Pancreas (tissue), 10 donors: Measurements from ENCODE around the gene MAD1L1. TPM values are rescaled to one million over a fixed set of nuclear protein-coding genes. Genes with fewer than 3 reads are reported as not detected.

Experiments used
- ATAC-seq, 4 donors: fragments of 200-7000 bp; cut with Tn5 transposase; one replicate each; pipeline versions ENCODE4 v1.8.0 to v1.9.1; 2020; ENCODE audit warnings: mild to moderate bottlenecking in 4 of 4, moderate library complexity in 4 of 4
- DNase-seq, 6 donors: peaks; one replicate each; pipeline ENCODE4 v3.0.0-alpha.2; 2020
- FAIRE-seq: peaks from 2 replicates; lab custom pipeline; 2012; peaks lifted over from hg19 to GRCh38; lab: Jason Lieb, UNC
- H3K27ac ChIP-seq, 4 donors: fragments of 200-600 bp; sonication (generic); 1 replicate in 3 of 4; 2 replicates in 1 of 4; pipeline versions ENCODE4 v1.5.0 to v1.8.0; 2020
- H3K27me3 ChIP-seq, 4 donors: fragments of 200-600 bp; one replicate each; pipeline ENCODE4 v1.8.0; 2021
- H3K36me3 ChIP-seq, 3 donors: fragments of 200-600 bp; sonication (generic) in 1 of 3; one replicate each; pipeline versions ENCODE4 v1.5.0 to v1.8.0; 2020 to 2021
- H3K4me1 ChIP-seq, 3 donors: fragments of 200-600 bp; one replicate each; pipeline ENCODE4 v1.8.0; 2021
- H3K4me3 ChIP-seq, 4 donors: fragments of 200-600 bp; sonication (generic) in 2 of 4; one replicate each; pipeline versions ENCODE4 v1.5.0 to v1.8.0; 2020 to 2021
- H3K9me3 ChIP-seq, 4 donors: fragments of 200-600 bp; one replicate each; pipeline ENCODE4 v1.8.0; 2021
- CTCF ChIP-seq, 4 donors: fragments of 200-600 bp; sonication (generic) in 3 of 4; IDR thresholded peaks; one replicate each; pipeline versions ENCODE4 v1.5.0 to v1.8.0; 2021; ENCODE audit warnings: antibody characterized with exemption in 4 of 4
- WGBS, 2 donors: extraction: QIAGEN DNeasy Blood & Tissue Kit; methylation state at CpG; one replicate each; pipeline ENCODE4 v1.1.7; 2013; 5-methylcytosine and 5-hydroxymethylcytosine counted together
- intact Hi-C, 3 donors: fragments of 100-400 bp; cut with DNase I; formaldehyde crosslinking; loops; one replicate each; pipeline versions ENCODE4 v1.11.1 to v1.14.2; 2022
- polyA plus RNA-seq, 2 donors: library from polyadenylated mRNA; stranded (reverse); fragments of 200-250 nt; gene quantifications; one replicate each; pipeline ENCODE4 v1.2.3, GENCODE V29; 2013
- total RNA-seq, 6 donors: library from RNA; stranded (reverse); fragmentation: NEBNext Ultra II Directional in 4 of 6; extraction: Animal tissue kit (Norgen Biotek cat#: 25700) in 4 of 6; gene quantifications; one replicate each; pipeline versions ENCODE4 v1.2.1 to v1.2.4, GENCODE V29; 2021 to 2023
- donor health status: healthy with polysubstance abuse.
- donor health status: DM: no; HTN: no; CAD: no; lungs with moderate emphysema.
- donor health status: DM: no; HTN: no; CAD: no.
- donor health status: control.
- donor health status: control.
- donor health status: Bipolar disorder and iron deficiency.
- donor health status: DM: yes; HTN: yes; CAD: no.
- donor health status: DM: no; HTN: no; CAD: no.
- donor health status: DM: no; HTN: no; CAD: no.
- donor health status: DM: yes; HTN: yes; CAD: no.

Gene MAD1L1
- total and polyA plus RNA-seq, 8 donors: 9.8 to 28.2 (median 11.9) TPM

- 88 to 93% methylated on average over 11 of the region's 11 CpGs for WGBS, 2 donors
- FAIRE-seq (no peak), DNase-seq (no peak), ATAC-seq (no peak)
- H3K27me3 ChIP-seq: no peaks in the 10 kb centered on the region
- H3K36me3 ChIP-seq: no peaks in the 10 kb centered on the region
- no peak overlapping the region for H3K27ac ChIP-seq
- intact Hi-C loops: no loop called here
- H3K4me1 ChIP-seq: no peaks in the 10 kb centered on the region
- no peak overlapping the region for H3K4me3 ChIP-seq
- TF ChIP-seq CTCF (IDR thresholded peaks at IDR 0.05): no peak
- H3K9me3 ChIP-seq: no peaks in the 10 kb centered on the region
Measured at GRCh38 chr7:2278026-2278425, 45.3 kb upstream of the MAD1L1 start.

DNA sequence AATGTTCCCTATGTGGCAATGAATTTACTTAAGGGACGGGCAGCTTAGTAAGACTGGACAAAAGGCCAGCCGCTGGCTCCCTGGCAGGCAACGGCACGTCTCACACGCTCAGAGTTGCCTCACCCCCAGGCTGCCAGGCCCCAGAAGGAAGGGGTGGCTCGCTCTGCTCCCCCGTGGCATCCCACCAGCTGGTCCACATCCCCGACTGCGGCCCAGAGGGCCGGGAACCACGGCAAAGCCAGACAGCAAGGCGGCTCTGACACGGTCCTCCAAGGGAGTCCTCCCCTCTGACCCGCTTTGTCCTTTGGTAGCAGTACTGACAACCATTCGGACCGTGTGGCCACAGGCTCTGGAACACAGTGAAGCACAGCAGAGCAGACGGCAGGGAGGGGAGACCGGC, 43.4 kb upstream of the MAD1L1 start:
- H3K36me3 ChIP-seq: no peaks in the 10 kb centered on the region
- no peak overlapping the region for H3K27ac ChIP-seq
- DNase-seq: no peak
- 87 to 91% methylated on average over 18 of the region's 18 CpGs for WGBS, 2 donors
- H3K9me3 ChIP-seq: no peaks in the 10 kb centered on the region
- no peak for TF ChIP-seq CTCF (IDR thresholded peaks at IDR 0.05)
- ATAC-seq: peak in 1 of 4 donors; percentile 47
- H3K4me3 ChIP-seq: no peak overlapping the region
- no peaks in the 10 kb centered on the region for H3K27me3 ChIP-seq
- intact Hi-C loops: no loop called here
- no peaks in the 10 kb centered on the region for H3K4me1 ChIP-seq
- FAIRE-seq: no peak

DNA sequence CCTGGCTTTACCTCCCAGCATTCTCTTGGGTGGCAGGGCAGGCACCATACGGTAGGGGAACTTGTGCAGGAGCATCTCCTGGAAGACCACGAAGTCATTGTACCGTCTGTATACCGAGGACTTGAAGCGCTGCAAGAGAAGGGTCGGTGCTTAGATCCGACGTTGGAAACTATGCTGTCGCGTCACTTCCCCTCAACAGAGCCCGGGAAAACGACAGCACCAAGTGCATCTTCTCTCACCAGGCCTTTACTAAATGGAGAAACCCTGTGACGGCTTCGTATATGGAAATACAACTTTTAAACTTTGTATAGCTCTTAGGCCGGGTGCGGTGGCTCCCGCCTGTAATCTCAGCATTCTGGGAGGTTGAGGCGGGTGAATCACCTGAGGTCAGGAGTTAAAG, 42.4 kb upstream of the MAD1L1 start:
- FAIRE-seq: no peak
- intact Hi-C loops: no loop called here

GRCh38 chr7:2274666-2275065, 41.9 kb upstream of the MAD1L1 start:
- FAIRE-seq: no peak
- Histone ChIP-seq H3K9me3 (no peaks in the 10 kb centered on the region), H3K27ac (no peak overlapping the region), H3K4me1 (no peaks in the 10 kb centered on the region), H3K27me3 (no peaks in the 10 kb centered on the region), H3K36me3 (no peaks in the 10 kb centered on the region), H3K4me3 (no peak overlapping the region)
- no peak for ATAC-seq
- DNase-seq: no peak
- TF ChIP-seq CTCF (IDR thresholded peaks at IDR 0.05): no peak
- intact Hi-C loops: no loop called here
- 75 to 87% methylated on average over 7 of the region's 7 CpGs for WGBS, 2 donors

More for the DNA sequence above, 42.4 kb upstream of the MAD1L1 start:
- Histone ChIP-seq H3K4me1 (no peaks in the 10 kb centered on the region), H3K27me3 (no peaks in the 10 kb centered on the region), H3K9me3 (no peaks in the 10 kb centered on the region), H3K4me3 (no peak overlapping the region), H3K36me3 (no peaks in the 10 kb centered on the region), H3K27ac (no peak overlapping the region)
- DNase-seq (no peak), ATAC-seq (no peak)
- WGBS, 2 donors: 88 to 89% methylated on average over 18 of the region's 18 CpGs
- no peak for TF ChIP-seq CTCF (IDR thresholded peaks at IDR 0.05)

- H3K4me3 ChIP-seq: no peak overlapping the region
- intact Hi-C loops: no loop called here
- H3K27ac ChIP-seq: no peak overlapping the region
- ATAC-seq: no peak
- WGBS, 2 donors: 96 to 98% methylated on average over 20 of the region's 20 CpGs
- no peak for FAIRE-seq
- H3K9me3 ChIP-seq: no peaks in the 10 kb centered on the region
- no peak for TF ChIP-seq CTCF (IDR thresholded peaks at IDR 0.05)
- no peaks in the 10 kb centered on the region for H3K4me1 ChIP-seq
- no peaks in the 10 kb centered on the region for H3K36me3 ChIP-seq
- no peak for DNase-seq
- H3K27me3 ChIP-seq: no peaks in the 10 kb centered on the region
Measured at GRCh38 chr7:2273866-2274265, 41.1 kb upstream of the MAD1L1 start.
